Skin epidermis (tissue), 12 donors: ENCODE measurements around the gene HTRA1.

Experiments
- H3K27ac ChIP-seq, 21 experiments: fragments of 200-600 bp; sonication (generic) in 11 of 21; one replicate each; pipeline ENCODE4 v1.5.0; 2020; ENCODE audit warnings: mild to moderate bottlenecking in 3 of 21, inconsistent platforms in 2 of 21, moderate library complexity in 2 of 21
- H3K4me3 ChIP-seq, 7 experiments: fragments of 200-600 bp; sonication (generic) in 2 of 7; one replicate each; pipeline ENCODE4 v1.5.0; 2020; ENCODE audit warnings: inconsistent platforms in 2 of 7, mild to moderate bottlenecking in 2 of 7, moderate library complexity in 1 of 7

Gene HTRA1

GRCh38 chr10:122541541-122542002 lies 80.2 kb downstream of the HTRA1 start:
- H3K4me3 ChIP-seq = no peak overlapping the region
- peak overlapping the region in 8 of 21 experiments; percentile 11 to 76 (median 27) for H3K27ac ChIP-seq

- Histone ChIP-seq H3K4me3 (no peak overlapping the region), H3K27ac (peak overlapping the region in 5 of 21 experiments; percentile 1 to 63 (median 20))
Measured at GRCh38 chr10:122543676-122544445, 82.5 kb downstream of the HTRA1 start.

- H3K4me3 ChIP-seq = no peak overlapping the region
- peak overlapping the region in 3 of 21 experiments; percentile 8 to 63 (median 20) for H3K27ac ChIP-seq
Measured at GRCh38 chr10:122544493-122544892, 83.1 kb downstream of the HTRA1 start.

GRCh38 chr10:122546242-122546641 lies 84.9 kb downstream of the HTRA1 start:
- Histone ChIP-seq H3K27ac (no peak overlapping the region), H3K4me3 (no peak overlapping the region)

GRCh38 chr10:122548407-122549085 lies 87.2 kb downstream of the HTRA1 start:
- Histone ChIP-seq H3K27ac (no peak overlapping the region), H3K4me3 (no peak overlapping the region)

GRCh38 chr10:122549636-122550035 lies 88.3 kb downstream of the HTRA1 start:
- no peak overlapping the region for H3K27ac ChIP-seq
- no peak overlapping the region for H3K4me3 ChIP-seq

- no peak overlapping the region for H3K4me3 ChIP-seq
- no peak overlapping the region for H3K27ac ChIP-seq
Measured at GRCh38 chr10:122550427-122550826, 89.1 kb downstream of the HTRA1 start.

- H3K4me3 ChIP-seq = no peak overlapping the region
- H3K27ac ChIP-seq = no peak overlapping the region
Measured at GRCh38 chr10:122550983-122551382, 89.6 kb downstream of the HTRA1 start.

- H3K27ac ChIP-seq = no peak overlapping the region
Measured at GRCh38 chr10:122551450-122551849, 90.1 kb downstream of the HTRA1 start.

GRCh38 chr10:122553341-122553740 lies 92.0 kb downstream of the HTRA1 start:
- no peak overlapping the region for H3K4me3 ChIP-seq
- H3K27ac ChIP-seq = no peak overlapping the region

More at GRCh38 chr10:122551450-122551849, 90.1 kb downstream of the HTRA1 start:
- H3K4me3 ChIP-seq = no peak overlapping the region

GRCh38 chr10:122554131-122555036 lies 93.0 kb downstream of the HTRA1 start:
- no peak overlapping the region for H3K27ac ChIP-seq
- H3K4me3 ChIP-seq = no peak overlapping the region

GRCh38 chr10:122555442-122555841 lies 94.1 kb downstream of the HTRA1 start:
- H3K4me3 ChIP-seq = no peak overlapping the region
- no peak overlapping the region for H3K27ac ChIP-seq

- no peak overlapping the region for H3K27ac ChIP-seq
- no peak overlapping the region for H3K4me3 ChIP-seq
Measured at GRCh38 chr10:122557516-122557915, 96.2 kb downstream of the HTRA1 start.

GRCh38 chr10:122558452-122558851 lies 97.1 kb downstream of the HTRA1 start:
- Histone ChIP-seq H3K4me3 (no peak overlapping the region), H3K27ac (no peak overlapping the region)

- Histone ChIP-seq H3K27ac (no peak overlapping the region), H3K4me3 (no peak overlapping the region)
Measured at GRCh38 chr10:122559228-122559627, 97.9 kb downstream of the HTRA1 start.

- no peak within 1 kb of the TSS for H3K4me3 ChIP-seq
Measured at GRCh38 chr10:122560279-122560804, 99.0 kb downstream of the HTRA1 start, which contains the start of gene DMBT1. Gene DMBT1, plus strand, starts transcription at chr10:122560754. Its CDS starts 17 bp downstream, at chr10:122560771.

GRCh38 chr10:122561212-122561611 lies 99.9 kb downstream of the HTRA1 start:
- no peak overlapping the region for H3K4me3 ChIP-seq
- no peak overlapping the region for H3K27ac ChIP-seq

More at GRCh38 chr10:122560279-122560804, 99.0 kb downstream of the HTRA1 start, which contains the start of gene DMBT1:
- no peak within 1 kb of the TSS for H3K27ac ChIP-seq

GRCh38 chr10:122561792-122562191 lies 100.4 kb downstream of the HTRA1 start:
- no peak overlapping the region for H3K4me3 ChIP-seq
- H3K27ac ChIP-seq = no peak overlapping the region
